Measurements from ENCODE around the gene ASB16.
A peak's percentile ranks its signal among the peaks of the same experiment; 100 is the strongest.

Gene ASB16

GRCh38 chr17:44199553-44200477 is 29.3 kb downstream of the ASB16 start, which contains the start of gene ATXN7L3:
Gene ATXN7L3 (minus strand): TSS chr17:44199884. CDS start chr17:44198070, 1,814 bp downstream.
- H3K27ac ChIP-seq = peak within 1 kb of the TSS; percentile 81
- no peak for TF ChIP-seq CTCF (IDR thresholded peaks at IDR 0.05; ENCODE audit: low read depth, low read length, missing control alignments)
- peak; percentile 98 for DNase-seq
- H3K27me3 ChIP-seq (replicated peaks) = no peaks in the 10 kb centered on the region
- peak within 1 kb of the TSS; percentile 76 for H3K4me3 ChIP-seq (ENCODE audit: low read depth, low read length)
- in situ Hi-C loops (cut with HindIII; ENCODE audit: low pct_ligation_motif_present, low sequenced_read_pairs) = loop anchor here (10.0 kb wide), 1 partner anchor 125 kb away; the partner anchor contains the start of gene SLC25A39
- H3K36me3 ChIP-seq (replicated peaks) = peaks cover 20% of the 10 kb centered on the region

- H3K36me3 ChIP-seq (replicated peaks) = peaks cover 12% of the 10 kb centered on the region
- H3K27me3 ChIP-seq (replicated peaks) = no peaks in the 10 kb centered on the region
- peak overlapping the region; percentile 64 for H3K4me3 ChIP-seq (ENCODE audit: low read depth, low read length)
- peak overlapping the region; percentile 81 for H3K27ac ChIP-seq
- in situ Hi-C loops (cut with HindIII; ENCODE audit: low pct_ligation_motif_present, low sequenced_read_pairs) = loop anchor here (10.0 kb wide), 1 partner anchor 124 kb away; the partner anchor contains the start of gene SLC25A39
- DNase-seq = no peak
- no peak for TF ChIP-seq CTCF (IDR thresholded peaks at IDR 0.05; ENCODE audit: low read depth, low read length, missing control alignments)
These were observed 30.1 kb downstream of the ASB16 start for GRCh38 chr17:44200478-44201155.

GRCh38 chr17:44202756-44203155 is 32.3 kb downstream of the ASB16 start:
- H3K27ac ChIP-seq = no peak overlapping the region
- H3K4me3 ChIP-seq (ENCODE audit: low read depth, low read length) = no peak overlapping the region

GRCh38 chr17:44203731-44204440 is 33.4 kb downstream of the ASB16 start:
- H3K4me3 ChIP-seq (ENCODE audit: low read depth, low read length) = no peak overlapping the region
- H3K36me3 ChIP-seq (replicated peaks) = peaks cover 14% of the 10 kb centered on the region
- no peaks in the 10 kb centered on the region for H3K27me3 ChIP-seq (replicated peaks)
- DNase-seq = no peak
- peak; percentile 88 for TF ChIP-seq CTCF (IDR thresholded peaks at IDR 0.05; ENCODE audit: low read depth, low read length, missing control alignments)
- in situ Hi-C loops (cut with HindIII; ENCODE audit: low pct_ligation_motif_present, low sequenced_read_pairs) = loop anchor here (10.0 kb wide), 1 partner anchor 121 kb away; the partner anchor contains the start of gene SLC25A39
- H3K27ac ChIP-seq = no peak overlapping the region

More at GRCh38 chr17:44202756-44203155, 32.3 kb downstream of the ASB16 start:
- H3K36me3 ChIP-seq (replicated peaks) = peaks cover 9% of the 10 kb centered on the region
- H3K27me3 ChIP-seq (replicated peaks) = no peaks in the 10 kb centered on the region
- TF ChIP-seq CTCF (IDR thresholded peaks at IDR 0.05; ENCODE audit: low read depth, low read length, missing control alignments) = no peak
- in situ Hi-C loops (cut with HindIII; ENCODE audit: low pct_ligation_motif_present, low sequenced_read_pairs) = loop anchor here (10.0 kb wide), 1 partner anchor 122 kb away; the partner anchor contains the start of gene SLC25A39
- no peak for DNase-seq

GRCh38 chr17:44204441-44204882 is 34.0 kb downstream of the ASB16 start:
- Histone ChIP-seq H3K27me3 (replicated peaks) (no peaks in the 10 kb centered on the region), H3K36me3 (replicated peaks) (peaks cover 20% of the 10 kb centered on the region), H3K27ac (no peak overlapping the region), H3K4me3 (ENCODE audit: low read depth, low read length) (no peak overlapping the region)
- TF ChIP-seq CTCF (IDR thresholded peaks at IDR 0.05; ENCODE audit: low read depth, low read length, missing control alignments) = no peak
- DNase-seq = peak; percentile 48
- in situ Hi-C loops (cut with HindIII; ENCODE audit: low pct_ligation_motif_present, low sequenced_read_pairs) = loop anchor here (10.0 kb wide), 1 partner anchor 120 kb away; the partner anchor contains the start of gene SLC25A39
